H9 (cell line): Measurements from ENCODE around the gene CERS4. TPM values are rescaled to one million over a fixed set of nuclear protein-coding genes. Genes with fewer than 3 reads are reported as not detected.

Experiments
- DNase-seq: peaks from one replicate; pipeline ENCODE4 v3.0.0-alpha.2; 2017
- H2AFZ ChIP-seq: one replicate; pipeline ENCODE4 v1.6.1; 2013; ENCODE audit warnings: mild to moderate bottlenecking, low read length, control low read depth, moderate library complexity
- H2AK5ac ChIP-seq: 2 replicates; pipeline ENCODE4 v1.6.1; 2013; ENCODE audit warnings: low read length, control low read depth, mixed read lengths; ENCODE audit not compliant: insufficient read length
- H2BK120ac ChIP-seq: one replicate; pipeline ENCODE4 v1.6.1; 2013; ENCODE audit warnings: low read depth, mild to moderate bottlenecking, low read length, control low read depth, inconsistent platforms; ENCODE audit not compliant: poor library complexity, severe bottlenecking
- H2BK12ac ChIP-seq: 2 replicates; pipeline ENCODE4 v1.6.1; 2013; ENCODE audit warnings: low read length, control low read depth, mixed read lengths, low read depth; ENCODE audit not compliant: insufficient read length
- H2BK15ac ChIP-seq: 2 replicates; pipeline ENCODE4 v1.6.1; 2013; ENCODE audit warnings: low read depth, low read length, control low read depth
- H2BK20ac ChIP-seq: one replicate; pipeline ENCODE4 v1.6.1; 2013; ENCODE audit warnings: low read depth, mild to moderate bottlenecking, low read length, control low read depth, inconsistent platforms; ENCODE audit not compliant: poor library complexity, severe bottlenecking
- H2BK5ac ChIP-seq: 2 replicates; pipeline ENCODE4 v1.6.1; 2013; ENCODE audit warnings: low read length, control low read depth, mixed read lengths; ENCODE audit not compliant: insufficient read length
- H3K14ac ChIP-seq: 2 replicates; pipeline ENCODE4 v1.6.1; 2013; ENCODE audit warnings: low read length, control low read depth; ENCODE audit not compliant: insufficient read depth
- H3K18ac ChIP-seq: 2 replicates; pipeline ENCODE4 v1.6.1; 2013; ENCODE audit warnings: low read depth, mild to moderate bottlenecking, mixed read lengths, low read length, control low read depth; ENCODE audit not compliant: insufficient read length
- H3K23ac ChIP-seq: 2 replicates; pipeline ENCODE4 v1.6.1; 2013; ENCODE audit warnings: low read length, control low read depth, mixed read lengths, low read depth; ENCODE audit not compliant: insufficient read length
- H3K23me2 ChIP-seq: 2 replicates; pipeline ENCODE4 v1.6.1; 2013; ENCODE audit warnings: low read depth, mild to moderate bottlenecking, mixed read lengths, low read length, control low read depth; ENCODE audit not compliant: insufficient read length, poor library complexity, severe bottlenecking
- H3K27ac ChIP-seq: 2 replicates; pipeline ENCODE4 v1.5.1; 2013; ENCODE audit warnings: low read length, control low read depth, mixed read lengths, low read depth; ENCODE audit not compliant: insufficient read length
- H3K27me3 ChIP-seq: 2 replicates; pipeline ENCODE4 v1.6.1; 2013; ENCODE audit warnings: low read length, control low read depth, inconsistent platforms; ENCODE audit not compliant: insufficient read depth
- H3K4ac ChIP-seq: 2 replicates; pipeline ENCODE4 v1.6.1; 2013; ENCODE audit warnings: low read depth, mild to moderate bottlenecking, control low read depth, inconsistent platforms, low read length, moderate library complexity
- H3K4me1 ChIP-seq: 2 replicates; pipeline ENCODE4 v1.6.1; 2013; ENCODE audit warnings: low read length, control low read depth, inconsistent platforms; ENCODE audit not compliant: insufficient read depth
- H3K4me2 ChIP-seq: 2 replicates; pipeline ENCODE4 v1.6.1; 2013; ENCODE audit warnings: low read length, control low read depth, mixed read lengths; ENCODE audit not compliant: insufficient read length, insufficient read depth
- H3K56ac ChIP-seq: 2 replicates; pipeline ENCODE4 v1.6.1; 2013; ENCODE audit warnings: low read depth, mild to moderate bottlenecking, mixed read lengths, low read length, control low read depth; ENCODE audit not compliant: insufficient read length
- H3K79me1 ChIP-seq: 2 replicates; pipeline ENCODE4 v1.6.1; 2013; ENCODE audit warnings: low read depth, mild to moderate bottlenecking, moderate library complexity, low read length, control low read depth, inconsistent platforms; ENCODE audit not compliant: insufficient read depth, poor library complexity, severe bottlenecking
- H3K79me2 ChIP-seq: 2 replicates; pipeline ENCODE4 v1.6.1; 2013; ENCODE audit warnings: low read length, control low read depth, inconsistent platforms; ENCODE audit not compliant: insufficient read depth
- H3K9ac ChIP-seq: 2 replicates; pipeline ENCODE4 v1.6.1; 2013; ENCODE audit warnings: low read length, control low read depth, mixed read lengths; ENCODE audit not compliant: insufficient read length; ENCODE audit errors: extremely low read depth
- H3K9me3 ChIP-seq: one replicate; pipeline ENCODE4 v1.6.1; 2013; ENCODE audit warnings: low read depth, low read length, inconsistent platforms; ENCODE audit not compliant: control insufficient read depth
- H3T11ph ChIP-seq: one replicate; pipeline ENCODE4 v1.6.1; 2013; ENCODE audit warnings: mild to moderate bottlenecking, low read length, control low read depth, inconsistent platforms
- H4K20me1 ChIP-seq: one replicate; pipeline ENCODE4 v1.6.1; 2013; ENCODE audit not compliant: control insufficient read depth, insufficient read length, insufficient read depth
- H4K5ac ChIP-seq: 2 replicates; pipeline ENCODE4 v1.6.1; 2013; ENCODE audit warnings: low read depth, mild to moderate bottlenecking, mixed read lengths, low read length, control low read depth; ENCODE audit not compliant: insufficient read length
- H4K8ac ChIP-seq: replicated peaks from 2 replicates; pipeline ENCODE4 v1.6.1; 2013; ENCODE audit warnings: low read length, control low read depth, mixed read lengths, low read depth; ENCODE audit not compliant: insufficient read length
- H4K91ac ChIP-seq: 2 replicates; pipeline ENCODE4 v1.6.1; 2013; ENCODE audit warnings: low read depth, mild to moderate bottlenecking, moderate library complexity, mixed read lengths, low read length, control low read depth; ENCODE audit not compliant: insufficient read length
- H3K27ac Mint-ChIP-seq, 3 experiments: 2 replicates in 2 of 3; 3 replicates in 1 of 3; pipeline ENCODE4 v1.8.0; 2020 to 2021; ENCODE audit warnings: mixed read lengths in 3 of 3, mild to moderate bottlenecking in 1 of 3, moderate library complexity in 1 of 3
- H3K27me3 Mint-ChIP-seq: 2 replicates; pipeline ENCODE4 v1.8.0; 2021; ENCODE audit warnings: low read depth, mild to moderate bottlenecking, moderate library complexity, mixed read lengths
- H3K36me3 Mint-ChIP-seq, 3 experiments: 2 replicates in 2 of 3; 3 replicates in 1 of 3; pipeline ENCODE4 v1.8.0; 2020 to 2021; ENCODE audit warnings: low read depth in 3 of 3, mixed read lengths in 3 of 3; ENCODE audit not compliant: insufficient read depth in 1 of 3
- H3K4me1 Mint-ChIP-seq, 2 experiments: 2 replicates each; pipeline ENCODE4 v1.8.0; 2020; ENCODE audit warnings: mixed read lengths in 2 of 2
- H3K4me3 Mint-ChIP-seq, 2 experiments: 2 replicates in 1 of 2; 3 replicates in 1 of 2; pipeline ENCODE4 v1.8.0; 2020 to 2021; ENCODE audit warnings: mild to moderate bottlenecking in 2 of 2, mixed read lengths in 2 of 2, moderate library complexity in 1 of 2
- H3K9me3 Mint-ChIP-seq, 2 experiments: 2 replicates in 1 of 2; 3 replicates in 1 of 2; pipeline ENCODE4 v1.8.0; 2020; ENCODE audit warnings: mild to moderate bottlenecking in 2 of 2, mixed read lengths in 2 of 2, moderate library complexity in 1 of 2
- WGBS: extraction: QIAGEN DNeasy Blood & Tissue Kit; methylation state at CpG from one replicate; pipeline ENCODE4 v1.1.7; 2013; ENCODE audit warnings: missing lambda C conversion rate, low lambda C conversion rate, mixed read lengths; ENCODE audit not compliant: insufficient read length; ENCODE audit errors: extremely low coverage; 5-methylcytosine and 5-hydroxymethylcytosine counted together
- total RNA-seq: library from RNA; stranded (reverse); gene quantifications from 2 replicates; pipeline ENCODE4 v1.2.1, GENCODE V29; 2021
- TF ChIP-seq, protein P1 (sequence below): fragments of 200-600 bp; sonication (generic); conservative IDR thresholded peaks from 3 replicates; pipeline ENCODE4 v1.8.0; 2021; ENCODE audit warnings: antibody characterized with exemption, mild to moderate bottlenecking

CERS4 gene
- total RNA-seq, 1 experiment from 2014 or later = 62.6 TPM

DNA sequence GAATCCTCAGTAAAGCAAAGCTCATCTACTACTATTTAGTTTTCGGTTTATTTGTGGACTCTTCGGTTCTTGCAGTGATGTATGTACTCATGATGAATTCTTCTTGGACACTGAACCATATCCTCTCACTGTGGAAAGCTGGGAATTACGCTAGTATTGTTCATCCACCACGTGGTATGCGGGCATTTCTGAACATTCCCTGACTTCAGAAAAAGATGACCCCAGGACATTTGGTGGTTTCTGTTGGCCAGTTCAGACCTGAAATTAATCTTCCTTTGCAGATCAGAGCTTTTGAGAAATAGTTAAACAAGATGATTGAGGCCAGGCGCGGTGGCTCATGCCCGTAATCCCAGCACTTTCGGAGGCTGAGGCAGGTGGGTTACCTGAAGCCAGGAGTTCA is 34.5 kb upstream of the CERS4 start:
- no peaks in the 10 kb centered on the region for H3K9me3 ChIP-seq
- no peak overlapping the region for H4K5ac ChIP-seq

More for the DNA sequence above, 34.5 kb upstream of the CERS4 start:
- no peak overlapping the region for H3K4ac ChIP-seq
- H2BK12ac ChIP-seq = no peak overlapping the region
- no peaks in the 10 kb centered on the region for H3K79me1 ChIP-seq
- H2BK20ac ChIP-seq = no peak overlapping the region
- no peaks in the 10 kb centered on the region for H3K27me3 ChIP-seq
- no peak overlapping the region for H3K56ac ChIP-seq
- H3K9ac ChIP-seq = no peak overlapping the region
- H3T11ph ChIP-seq = no peak overlapping the region
- no peak for DNase-seq
- H3K18ac ChIP-seq = no peak overlapping the region
- no CpG with 5 or more reads among the region's 9 CpGs for WGBS
- H4K8ac ChIP-seq = no peak overlapping the region
- no peaks in the 10 kb centered on the region for H3K4me1 Mint-ChIP-seq
- no peaks in the 10 kb centered on the region for H3K36me3 Mint-ChIP-seq
- H2AK5ac ChIP-seq = no peak overlapping the region
- H3K4me2 ChIP-seq = no peak overlapping the region
- H2BK120ac ChIP-seq = no peak overlapping the region
- no peak overlapping the region; a peak in 2 of 7 replicates for H3K27ac Mint-ChIP-seq
- H3K27ac ChIP-seq = no peak overlapping the region
- H3K79me2 ChIP-seq = no peaks in the 10 kb centered on the region
- no peak overlapping the region for H4K91ac ChIP-seq
- H3K14ac ChIP-seq = no peak overlapping the region
- H3K9me3 Mint-ChIP-seq = no peaks in the 10 kb centered on the region
- TF ChIP-seq, protein P1, sequence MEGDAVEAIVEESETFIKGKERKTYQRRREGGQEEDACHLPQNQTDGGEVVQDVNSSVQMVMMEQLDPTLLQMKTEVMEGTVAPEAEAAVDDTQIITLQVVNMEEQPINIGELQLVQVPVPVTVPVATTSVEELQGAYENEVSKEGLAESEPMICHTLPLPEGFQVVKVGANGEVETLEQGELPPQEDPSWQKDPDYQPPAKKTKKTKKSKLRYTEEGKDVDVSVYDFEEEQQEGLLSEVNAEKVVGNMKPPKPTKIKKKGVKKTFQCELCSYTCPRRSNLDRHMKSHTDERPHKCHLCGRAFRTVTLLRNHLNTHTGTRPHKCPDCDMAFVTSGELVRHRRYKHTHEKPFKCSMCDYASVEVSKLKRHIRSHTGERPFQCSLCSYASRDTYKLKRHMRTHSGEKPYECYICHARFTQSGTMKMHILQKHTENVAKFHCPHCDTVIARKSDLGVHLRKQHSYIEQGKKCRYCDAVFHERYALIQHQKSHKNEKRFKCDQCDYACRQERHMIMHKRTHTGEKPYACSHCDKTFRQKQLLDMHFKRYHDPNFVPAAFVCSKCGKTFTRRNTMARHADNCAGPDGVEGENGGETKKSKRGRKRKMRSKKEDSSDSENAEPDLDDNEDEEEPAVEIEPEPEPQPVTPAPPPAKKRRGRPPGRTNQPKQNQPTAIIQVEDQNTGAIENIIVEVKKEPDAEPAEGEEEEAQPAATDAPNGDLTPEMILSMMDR = no peak
- peaks cover 4% of the 10 kb centered on the region; the same call in 1 of the 2 replicates for H3K27me3 Mint-ChIP-seq
- H2BK15ac ChIP-seq = no peak overlapping the region
- no peaks in the 10 kb centered on the region for H4K20me1 ChIP-seq
- no peak overlapping the region for H3K4me3 Mint-ChIP-seq
- no peaks in the 10 kb centered on the region for H3K4me1 ChIP-seq
- no peak overlapping the region for H2AFZ ChIP-seq
- H3K23me2 ChIP-seq = no peaks in the 10 kb centered on the region
- no peak overlapping the region for H2BK5ac ChIP-seq
- H3K23ac ChIP-seq = no peak overlapping the region
